Stimulated activated naive CD8-positive, alpha-beta T cell treated with anti-CD3 and anti-CD28 coated beads, Interleukin-15, Interleukin-2, amounts not matched to agents 100 U/mL and 50 U/mL, for 24 hours (primary cell): ENCODE results near the gene TBXA2R.
"Not testable (repeated sequence)": the region's sequence is repeated elsewhere in the genome, so short reads cannot be mapped to it uniquely, and the experiment has no call there.

Source experiments
- ATAC-seq: fragments of 150-1000 bp; cut with Tn5 transposase; one replicate; pipeline ENCODE4 v1.10.0; 2021
- DNase-seq: peaks from one replicate; pipeline ENCODE4 v3.0.0; 2021

Gene TBXA2R

DNA sequence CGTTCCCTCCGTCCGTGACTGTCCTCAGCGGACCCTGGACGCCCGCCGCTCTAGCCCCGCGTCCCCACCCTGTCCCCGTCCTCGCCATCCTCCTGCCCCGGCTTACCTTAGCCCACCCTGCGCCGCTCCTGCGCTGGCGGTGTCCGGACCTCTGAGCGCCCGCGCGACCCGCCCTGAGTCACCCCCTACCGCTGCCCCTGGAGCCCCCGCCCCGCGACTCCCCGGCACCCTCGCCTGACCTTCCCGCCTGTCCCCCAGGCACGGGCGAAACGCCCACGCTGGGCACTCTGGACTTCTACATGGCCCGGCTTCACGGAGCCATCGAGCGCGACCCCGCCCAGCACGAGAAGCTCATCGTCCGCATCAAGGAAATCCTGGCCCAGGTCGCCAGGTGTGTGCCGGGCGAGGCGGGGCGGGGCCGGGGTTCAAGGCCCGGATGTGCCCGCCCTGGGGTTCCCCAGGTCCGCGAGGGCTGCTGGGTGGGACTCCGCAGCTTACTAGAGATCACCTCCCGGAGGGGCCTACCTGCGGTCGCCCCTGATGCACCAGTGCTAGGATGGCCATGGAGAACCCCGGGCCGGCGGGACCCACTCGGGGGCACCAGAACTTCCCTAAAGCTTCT, 28.8 kb downstream of the TBXA2R start:
- no peak for DNase-seq
- ATAC-seq = no peak

DNA sequence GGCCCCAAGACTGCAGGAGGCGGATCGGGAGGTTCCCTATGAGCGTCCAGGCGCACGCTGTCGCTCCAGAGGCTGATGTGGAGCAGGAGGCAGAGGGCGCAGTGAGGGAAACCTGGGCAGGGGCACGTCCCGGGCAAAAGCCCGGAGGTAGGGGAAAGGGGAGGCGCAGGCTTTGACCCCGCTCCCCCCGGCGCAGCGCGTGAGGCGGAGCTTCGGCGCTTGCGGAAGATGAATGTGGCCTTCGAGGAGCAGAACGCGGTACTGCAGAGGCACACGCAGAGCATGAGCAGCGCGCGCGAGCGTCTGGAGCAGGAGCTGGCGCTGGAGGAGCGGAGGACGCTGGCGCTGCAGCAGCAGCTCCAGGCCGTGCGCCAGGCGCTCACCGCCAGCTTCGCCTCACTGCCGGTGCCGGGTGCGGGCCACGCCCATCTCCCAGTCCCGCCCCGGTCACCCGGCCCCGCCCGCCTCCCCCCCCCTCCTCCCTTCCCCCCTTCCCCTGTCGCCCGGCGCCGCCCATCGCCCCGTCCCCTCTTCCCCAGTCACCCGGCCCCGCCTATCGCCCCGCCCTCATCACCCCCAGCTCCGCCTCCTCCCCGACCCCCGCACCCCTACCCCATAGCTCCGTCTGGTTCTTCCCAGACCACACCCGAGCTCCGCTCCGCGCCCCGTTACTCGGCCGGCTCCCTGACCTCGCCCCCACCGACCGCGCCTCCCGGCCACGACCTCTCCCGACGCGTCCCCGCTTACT, 29.8 kb downstream of the TBXA2R start:
- DNase-seq (no peak), ATAC-seq (no peak)

DNA sequence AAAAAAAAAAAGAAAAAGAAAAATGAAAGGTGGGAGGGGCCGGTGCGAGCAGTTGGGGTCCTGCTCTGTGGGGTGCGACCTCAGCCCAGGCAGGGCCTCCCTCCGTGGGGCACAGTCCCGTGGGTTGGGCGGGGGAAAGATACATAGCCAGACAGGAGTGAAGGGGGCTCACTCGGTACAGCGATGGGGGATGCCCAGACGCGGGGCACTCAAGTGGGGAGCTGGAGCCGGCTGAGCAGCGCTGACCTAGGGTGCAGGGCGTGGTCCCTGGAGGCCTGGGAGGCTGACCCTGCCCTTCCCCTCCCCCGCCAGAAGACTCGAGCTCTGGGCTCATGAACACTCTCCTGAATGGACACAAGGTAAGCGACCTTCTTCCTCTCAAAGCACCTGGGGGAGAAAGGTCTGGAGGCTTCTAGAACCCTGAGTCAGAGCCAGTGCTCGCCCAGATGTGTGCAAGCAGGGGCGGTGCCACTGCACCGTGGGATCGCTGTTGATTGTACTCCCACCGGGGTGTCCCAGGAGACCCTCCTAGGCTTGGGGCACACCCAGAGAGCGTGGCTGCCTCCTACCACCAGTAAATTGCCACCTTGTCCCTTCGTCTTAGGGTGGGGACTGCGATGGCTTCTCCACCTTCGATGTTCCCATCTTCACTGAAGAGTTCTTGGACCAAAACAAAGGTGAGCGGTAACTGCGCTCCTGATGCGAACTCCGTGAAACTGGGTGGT, 30.6 kb downstream of the TBXA2R start:
- ATAC-seq = no peak
- no peak for DNase-seq

DNA sequence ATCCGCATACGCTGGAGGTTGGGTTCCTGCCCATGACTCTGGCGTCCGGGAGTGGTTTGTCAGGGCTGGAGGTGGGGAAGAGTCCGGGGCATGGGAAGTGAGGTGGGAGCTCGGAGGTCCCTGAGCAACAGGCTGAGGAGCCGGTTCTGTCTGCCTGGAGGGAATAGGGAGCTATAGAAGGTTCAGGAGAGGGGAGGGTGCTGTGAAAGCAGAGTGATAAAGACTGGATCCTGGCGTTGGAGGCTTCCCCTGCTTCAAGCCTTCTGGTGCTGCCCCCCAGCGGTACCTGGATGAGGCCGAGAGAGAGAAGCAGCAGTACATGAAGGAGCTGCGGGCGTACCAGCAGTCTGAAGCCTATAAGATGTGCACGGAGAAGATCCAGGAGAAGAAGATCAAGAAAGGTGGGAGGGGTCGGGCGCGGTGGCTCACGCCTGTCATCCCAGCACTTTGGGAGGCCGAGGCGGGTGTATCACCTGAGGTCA, 31.4 kb downstream of the TBXA2R start:
- ATAC-seq (no peak), DNase-seq (no peak)

DNA sequence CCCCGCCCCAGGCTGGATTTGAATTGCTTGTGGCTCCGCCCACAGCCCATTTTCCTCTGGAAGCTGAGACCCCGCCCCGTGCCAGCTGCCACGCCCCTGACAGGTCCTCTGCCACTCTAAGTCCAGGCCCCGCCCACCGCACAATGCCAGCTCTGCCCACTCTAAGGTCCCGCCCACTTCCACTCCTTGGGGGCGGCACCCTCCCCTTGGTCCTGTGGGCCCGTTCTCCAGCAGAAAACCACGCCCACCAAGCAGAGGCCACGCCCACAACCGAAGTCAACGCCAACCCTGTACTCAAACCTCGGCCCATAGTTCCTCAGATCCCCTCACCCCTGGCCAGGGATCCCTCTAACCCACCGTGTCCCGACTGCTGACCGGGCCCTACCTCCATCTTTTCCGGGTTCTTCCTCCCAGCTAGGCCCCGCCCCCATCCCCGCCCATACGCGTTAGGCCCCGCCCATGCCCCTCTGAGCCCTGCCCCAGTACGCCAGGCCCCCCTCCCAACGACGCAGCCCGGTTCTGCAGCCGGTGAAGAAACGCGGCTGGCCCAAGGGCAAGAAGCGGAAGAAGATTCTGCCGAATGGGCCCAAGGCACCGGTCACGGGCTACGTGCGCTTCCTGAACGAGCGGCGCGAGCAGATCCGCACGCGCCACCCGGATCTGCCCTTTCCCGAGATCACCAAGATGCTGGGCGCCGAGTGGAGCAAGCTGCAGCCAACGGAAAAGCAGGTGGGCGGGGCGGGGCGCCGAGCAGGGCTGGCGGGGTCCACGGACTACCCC, 32.6 kb downstream of the TBXA2R start:
- peak; percentile 94 for DNase-seq
- peak; percentile 20 for ATAC-seq

DNA sequence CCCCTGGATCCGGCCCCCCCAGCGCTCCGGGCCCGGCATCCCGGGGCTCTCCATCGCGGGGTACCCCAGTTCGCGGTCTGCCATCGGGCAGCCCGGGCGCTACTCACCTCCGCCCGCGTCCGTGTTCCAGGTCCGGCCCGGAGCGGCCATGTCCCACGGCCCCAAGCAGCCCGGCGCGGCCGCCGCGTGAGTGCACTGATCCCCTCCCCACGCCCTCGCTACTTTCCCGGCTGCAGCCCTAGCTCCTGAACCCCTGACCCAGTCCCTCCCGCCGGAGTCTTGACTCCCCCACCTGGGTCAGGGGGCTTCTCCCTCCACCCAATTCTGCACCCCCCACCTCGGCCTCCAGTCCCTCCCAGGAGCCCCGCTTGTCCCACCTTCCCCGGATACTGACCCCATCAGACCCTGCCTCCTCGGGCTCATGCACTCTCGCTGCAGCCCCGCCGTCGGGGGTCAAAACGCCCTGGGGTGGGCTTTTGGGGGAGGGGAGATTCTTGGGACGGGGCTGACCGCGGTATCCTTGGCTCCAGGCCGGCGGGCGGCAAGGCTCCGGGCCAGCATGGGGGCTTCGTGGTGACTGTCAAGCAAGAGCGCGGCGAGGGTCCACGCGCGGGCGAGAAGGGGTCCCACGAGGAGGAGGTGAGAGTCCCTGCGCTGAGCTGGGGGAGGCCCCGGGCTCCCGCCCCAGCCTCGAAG, 33.4 kb downstream of the TBXA2R start:
- DNase-seq = peak; percentile 52
- ATAC-seq = no peak

DNA sequence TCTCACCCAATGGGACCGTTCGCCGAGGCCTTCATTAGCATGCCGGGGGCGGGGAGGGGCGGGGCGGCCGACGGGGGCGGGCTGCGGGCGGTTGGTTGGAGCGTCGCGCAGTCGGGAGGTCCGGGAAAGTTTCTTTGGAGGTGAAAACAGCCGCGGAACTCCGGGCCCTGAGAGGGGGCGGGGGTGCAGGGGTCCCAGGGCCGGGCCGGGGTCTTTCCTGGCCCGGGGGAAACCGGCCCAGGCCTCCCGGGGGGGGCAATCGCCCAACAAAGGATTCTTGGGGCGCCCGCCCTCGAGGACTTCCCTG, 33.9 kb downstream of the TBXA2R start, which contains the start of gene HMG20B:
TSS of gene HMG20B (plus strand) at position 90 of the 307 bp plus-strand sequence. CDS start 366 bp downstream, outside the sequence.
- DNase-seq (no peak), ATAC-seq (peak; percentile 0)

DNA sequence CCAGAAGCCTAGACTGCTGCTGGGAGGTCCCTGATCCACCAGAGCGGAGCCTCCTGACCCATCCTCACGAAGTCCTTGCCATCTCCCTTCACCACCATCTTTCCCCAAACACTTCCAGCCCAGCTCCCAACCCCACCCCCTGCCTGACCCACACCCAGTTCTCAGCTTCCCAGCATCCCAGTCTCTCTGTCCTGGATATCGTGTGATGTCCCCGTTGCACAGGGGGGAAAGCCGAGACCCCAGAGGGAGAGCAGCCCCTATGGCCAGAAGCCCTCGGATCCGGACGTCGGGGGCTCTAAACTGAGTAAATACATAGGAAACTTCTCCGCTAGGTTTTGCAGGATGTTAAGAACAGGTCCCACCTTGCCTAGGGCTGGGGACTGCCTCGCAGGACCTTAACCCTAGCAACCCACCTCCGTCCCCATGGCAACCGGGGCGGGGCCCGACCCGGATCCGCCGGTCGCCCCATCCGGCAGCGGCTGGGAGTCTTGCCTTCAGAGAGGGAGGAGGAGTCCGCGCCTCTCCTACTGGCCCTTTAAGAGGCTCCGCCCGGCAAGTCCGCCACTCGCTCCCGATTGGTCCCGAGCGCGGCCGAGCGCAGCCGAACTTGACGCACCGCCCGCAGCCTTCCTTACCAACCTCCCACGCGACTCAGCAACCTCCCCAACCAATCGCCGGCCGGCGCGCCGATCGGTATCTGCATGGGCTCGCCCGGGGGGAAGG, 34.4 kb downstream of the TBXA2R start:
- peak; percentile 95 for ATAC-seq
- peak; percentile 99 for DNase-seq

DNA sequence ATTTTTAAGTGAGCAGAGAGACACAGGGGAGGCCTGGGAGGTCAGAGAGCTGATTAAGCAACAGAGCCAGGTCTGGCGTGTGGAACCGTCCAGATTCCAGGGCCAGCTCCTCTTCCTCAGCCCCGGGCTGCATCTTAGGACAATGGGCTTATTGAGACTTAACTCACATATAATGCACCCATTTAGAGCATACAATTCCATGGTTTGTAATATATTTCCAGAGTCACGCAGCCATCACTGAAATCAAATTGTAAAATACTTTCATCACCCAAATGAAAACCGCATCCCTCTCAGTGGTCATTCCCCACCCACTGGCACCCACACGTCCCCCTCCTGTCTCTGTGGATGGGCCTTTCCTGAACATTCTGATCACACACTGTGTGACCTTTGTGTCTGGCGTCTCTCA, 36.1 kb downstream of the TBXA2R start:
- DNase-seq (no peak), ATAC-seq (no peak)

DNA sequence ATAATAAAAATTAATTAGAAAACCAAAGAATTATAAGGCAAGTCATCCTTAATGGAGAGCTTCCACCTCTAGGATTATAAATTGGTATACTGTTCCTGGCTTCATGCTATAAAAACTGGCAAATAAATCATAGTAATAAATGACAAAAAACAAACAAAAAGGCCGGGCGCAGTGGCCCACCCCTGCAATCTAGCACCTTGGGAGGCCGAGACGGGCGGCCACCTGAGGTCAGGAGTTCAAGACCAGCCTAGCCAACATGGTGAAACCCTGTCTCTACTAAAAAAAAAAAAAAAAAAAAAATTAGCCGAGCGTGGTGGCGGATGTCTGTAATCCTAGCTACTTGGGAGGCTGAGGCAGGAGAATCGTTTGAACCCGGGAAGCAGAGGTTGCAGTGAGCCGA, 36.6 kb downstream of the TBXA2R start:
- not testable (repeated sequence) for DNase-seq, ATAC-seq

DNA sequence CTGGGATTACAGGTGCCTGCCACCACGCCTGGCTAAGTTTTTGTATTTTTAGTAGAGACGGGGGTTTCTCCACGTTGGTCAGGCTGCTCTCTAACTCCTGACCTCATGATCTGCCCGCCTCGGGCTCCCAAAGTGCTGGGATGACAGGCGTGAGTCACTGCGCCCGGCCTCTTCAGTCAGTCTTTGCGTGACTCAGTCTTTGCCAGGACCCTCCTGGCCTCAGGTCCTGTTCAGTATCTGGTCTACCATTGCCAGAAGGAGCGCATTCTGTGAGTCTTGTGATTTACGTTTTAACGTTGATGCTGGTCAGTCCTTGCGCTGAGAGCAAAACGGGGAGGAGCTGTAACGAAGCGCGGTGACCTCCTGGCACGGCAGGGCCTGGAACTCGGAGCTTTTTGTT, 41.5 kb downstream of the TBXA2R start:
- no peak for ATAC-seq
- no peak for DNase-seq

DNA sequence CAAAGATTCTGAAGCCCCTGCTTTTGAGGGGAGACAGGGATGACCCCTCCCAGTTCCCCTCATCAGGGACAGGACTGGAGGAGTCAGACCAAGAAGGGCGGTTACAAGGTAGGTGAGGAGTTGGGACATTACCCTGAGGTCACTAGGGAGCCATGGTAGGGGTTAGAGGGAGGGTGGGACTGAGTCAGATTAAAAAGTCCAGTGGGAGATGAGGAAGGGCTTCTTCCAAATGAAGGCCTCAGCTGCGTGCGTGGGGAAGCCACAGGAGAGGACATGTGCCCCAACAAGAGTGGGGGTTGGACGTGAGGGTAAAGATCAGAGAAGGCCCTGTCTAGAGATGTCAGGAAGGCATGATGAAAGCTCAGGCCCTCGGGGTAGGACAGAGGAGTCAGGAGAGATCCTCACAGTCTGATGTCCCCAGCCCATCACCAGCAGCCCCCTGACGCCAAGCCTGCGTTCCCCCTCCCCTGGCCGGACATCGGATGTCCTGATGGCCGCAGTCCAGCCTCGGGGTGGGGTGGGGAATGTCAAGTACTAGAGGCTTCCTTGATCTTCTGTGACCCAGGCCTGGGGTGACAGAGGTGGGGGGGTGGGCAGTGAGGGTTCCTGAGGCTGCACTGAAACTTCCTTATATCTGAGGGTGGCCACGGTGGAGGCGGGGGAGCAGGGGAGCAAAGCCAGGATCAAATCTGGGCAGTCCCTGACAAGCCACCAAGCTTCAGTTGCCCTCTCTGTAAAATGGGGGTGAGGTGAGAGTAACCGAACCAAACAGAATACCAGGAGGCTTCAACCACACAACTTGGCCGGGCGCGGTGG, 42.8 kb downstream of the TBXA2R start:
- ATAC-seq (no peak), DNase-seq (no peak)

DNA sequence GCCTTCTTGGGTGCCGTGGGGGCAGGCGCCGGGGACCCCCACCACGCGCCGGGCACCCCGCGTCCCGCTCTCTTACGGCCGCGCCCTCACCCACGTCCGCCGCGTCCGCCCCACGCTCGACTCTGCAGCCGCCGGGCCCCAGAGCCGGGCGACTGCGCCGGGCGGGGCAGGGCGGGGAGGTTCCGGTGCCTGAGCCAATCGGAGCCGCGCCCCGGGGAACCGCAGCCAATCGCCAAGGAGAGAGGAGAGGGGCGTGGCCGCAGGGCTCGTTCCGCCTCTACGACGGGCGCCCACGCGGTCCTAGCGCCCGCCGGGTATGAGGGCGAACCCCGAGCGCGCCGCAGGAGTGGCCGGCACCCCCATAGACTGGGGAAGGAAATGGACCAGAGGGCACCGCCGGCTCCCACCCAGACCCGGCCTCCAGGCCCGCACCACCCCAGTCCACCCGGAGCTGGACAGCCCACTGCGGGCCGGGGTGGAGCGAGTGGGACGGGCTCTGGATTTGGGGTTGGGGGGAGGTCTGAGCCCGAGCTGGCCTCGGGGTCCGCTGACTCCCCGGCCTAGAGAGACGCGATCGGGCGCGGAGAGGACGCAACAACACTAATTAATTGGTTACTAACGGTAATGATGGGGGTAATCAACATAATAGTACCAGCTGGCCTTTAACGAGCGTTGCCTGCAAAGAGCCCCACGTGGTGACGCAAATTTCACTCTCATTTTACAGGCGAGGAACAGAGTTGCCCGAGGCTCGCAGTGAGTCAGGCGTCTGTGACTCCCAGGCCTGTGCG, 49.0 kb downstream of the TBXA2R start, which contains the start of gene MFSD12:
TSS of gene MFSD12 (minus strand) at position 126 of the 788 bp plus-strand sequence. CDS start 183 bp downstream, outside the sequence.
- peak; percentile 98 for DNase-seq
- ATAC-seq = peak; percentile 92

DNA sequence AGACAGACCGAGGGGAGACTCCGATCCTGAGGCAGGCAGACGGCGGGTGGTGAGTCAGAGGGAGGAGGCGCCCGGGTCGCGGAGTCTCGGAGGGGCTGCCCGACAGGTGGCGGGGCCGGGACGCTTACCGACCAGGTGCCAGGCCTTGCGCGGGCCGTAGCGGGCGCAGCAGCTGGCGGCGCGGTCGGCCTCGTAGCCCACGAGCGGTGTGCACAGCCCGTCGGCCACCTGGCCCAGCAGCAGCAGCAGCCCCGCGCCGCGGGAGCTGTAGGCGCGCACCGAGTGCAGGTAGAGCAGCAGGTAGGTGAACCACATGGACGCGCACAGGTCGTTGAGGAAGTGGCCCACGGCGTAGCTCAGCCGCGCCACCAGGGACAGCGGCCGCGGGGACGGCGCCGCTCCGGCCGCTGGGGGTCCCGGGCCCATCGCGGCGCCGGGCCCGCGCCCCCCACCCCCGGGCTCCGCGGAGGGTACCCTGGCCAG, 49.7 kb downstream of the TBXA2R start:
- ATAC-seq (peak; percentile 42), DNase-seq (peak; percentile 81)

DNA sequence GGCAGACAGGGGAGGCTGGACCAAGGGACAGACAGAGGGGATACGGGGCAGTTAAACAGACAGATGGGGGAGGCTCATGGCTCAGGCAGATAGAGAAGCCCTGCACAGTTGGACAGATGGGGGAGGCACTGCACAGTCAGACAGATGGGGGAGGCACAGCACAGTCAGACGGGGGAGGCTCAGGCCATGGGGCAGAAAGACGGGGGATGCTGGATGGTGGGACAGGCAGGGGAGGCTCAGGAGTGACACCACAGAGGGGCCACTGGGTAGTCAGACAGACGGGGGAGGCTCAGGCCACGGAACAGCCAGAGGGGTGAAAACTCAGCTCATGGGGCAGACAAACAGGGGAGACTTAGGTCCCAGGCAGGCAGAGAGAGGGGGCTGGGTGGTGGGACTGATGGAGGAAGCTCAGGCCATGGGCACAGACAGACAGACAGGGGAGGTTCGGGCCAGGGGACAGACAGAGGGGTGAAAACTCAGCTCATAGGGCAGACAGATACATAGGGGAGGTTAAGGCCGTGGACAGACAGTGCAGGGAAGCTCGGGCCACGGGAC, 50.2 kb downstream of the TBXA2R start:
- DNase-seq (peak; percentile 27), ATAC-seq (no peak)

DNA sequence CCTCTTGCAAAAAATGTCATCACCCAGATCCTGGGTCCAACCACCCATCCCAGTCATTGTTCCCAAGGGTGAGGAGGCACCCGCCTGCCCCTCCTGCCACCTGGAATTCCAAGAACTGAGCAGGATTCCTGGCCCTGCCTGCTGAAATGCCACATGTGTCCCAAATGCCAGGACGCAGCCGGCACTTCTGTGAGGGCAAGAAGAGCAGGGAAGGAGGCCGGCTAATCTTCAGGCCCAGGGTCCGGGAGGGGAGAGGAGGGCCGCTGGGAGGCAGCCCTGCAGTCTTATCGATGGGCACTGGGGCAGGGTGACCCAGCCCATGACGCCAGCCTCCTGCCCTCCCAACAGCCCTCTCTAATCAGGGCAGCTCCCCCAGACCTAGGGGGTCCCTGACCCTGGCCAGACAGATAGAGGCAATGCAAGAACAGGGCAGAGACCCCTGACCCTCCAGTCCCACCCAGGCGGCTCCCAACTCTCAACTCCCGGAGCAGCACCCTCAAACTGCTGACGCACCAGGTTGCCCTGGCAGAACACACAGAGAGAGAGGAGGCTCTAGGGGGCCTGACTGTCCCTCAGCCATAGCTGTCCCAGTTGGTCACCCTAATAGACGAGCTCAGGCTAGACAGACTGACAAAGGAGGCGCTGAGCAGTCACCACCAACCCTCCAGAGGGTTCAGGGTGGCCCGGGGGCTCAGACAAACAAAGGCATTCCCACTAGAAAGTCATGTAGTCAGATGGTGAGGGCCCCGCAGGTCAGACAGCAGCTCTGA, 50.8 kb downstream of the TBXA2R start:
- ATAC-seq (no peak), DNase-seq (no peak)

DNA sequence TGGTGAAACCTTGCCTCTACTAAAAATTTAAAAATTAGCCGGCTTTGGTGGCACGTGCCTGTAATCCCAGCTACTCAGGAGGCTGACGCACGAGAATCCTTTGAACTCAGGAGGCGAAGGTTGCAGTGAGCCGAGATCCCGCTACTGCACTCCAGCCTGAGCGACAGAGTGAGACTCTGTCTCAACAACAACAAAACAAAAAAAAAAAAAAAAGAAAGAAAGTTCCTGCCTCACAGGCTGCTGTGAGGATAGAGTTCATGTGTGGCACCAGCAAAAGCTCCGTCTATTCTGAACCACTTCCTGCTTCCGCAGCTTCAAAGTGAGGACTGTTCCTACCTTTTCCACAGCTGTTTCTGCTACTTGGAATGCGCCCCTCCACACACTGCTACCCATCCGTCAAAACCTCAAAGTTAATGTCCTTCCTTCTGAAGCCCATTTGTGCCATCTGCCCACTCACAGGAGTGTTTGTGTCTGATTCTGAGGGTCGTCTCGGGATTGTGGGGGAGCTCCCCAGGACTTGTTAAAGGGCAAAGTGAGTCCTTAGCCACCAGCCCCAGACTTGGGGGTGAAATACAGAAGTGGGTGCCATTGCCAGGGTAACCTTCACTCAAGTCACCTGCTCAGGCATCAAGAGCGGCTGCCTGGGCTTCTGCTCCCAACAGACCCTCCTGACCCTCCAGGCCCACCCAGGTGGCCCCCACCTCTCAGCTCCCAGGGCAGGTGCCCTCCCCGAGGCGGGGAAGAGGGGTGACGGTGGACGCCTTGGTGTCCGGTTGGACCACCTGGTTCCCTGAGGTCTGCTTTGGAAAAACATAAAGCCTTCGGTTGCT, 52.2 kb downstream of the TBXA2R start:
- DNase-seq (peak; percentile 29), ATAC-seq (no peak)
